Colon (tissue), 2 donors: ENCODE measurements around the gene TSC22D2.

Source experiments
- FAIRE-seq: peaks from 2 replicates; lab custom pipeline; 2012; peaks lifted over from hg19 to GRCh38; lab: Jason Lieb, UNC
- donor health status: control.
- donor health status: control.

The TSC22D2 gene

GRCh38 chr3:150412561-150413231, 4.6 kb downstream of the TSC22D2 start:
- FAIRE-seq: no peak

GRCh38 chr3:150414258-150414657, 6.2 kb downstream of the TSC22D2 start:
- FAIRE-seq: no peak

GRCh38 chr3:150414959-150415358, 6.9 kb downstream of the TSC22D2 start:
- FAIRE-seq: no peak

GRCh38 chr3:150419076-150419868, 11.2 kb downstream of the TSC22D2 start:
- no peak for FAIRE-seq

- no peak for FAIRE-seq
Observed at GRCh38 chr3:150419959-150420358, 11.9 kb downstream of the TSC22D2 start.

GRCh38 chr3:150421256-150421655, 13.2 kb downstream of the TSC22D2 start:
- no peak for FAIRE-seq

- no peak for FAIRE-seq
Observed at GRCh38 chr3:150421799-150422548, 13.9 kb downstream of the TSC22D2 start.

- no peak for FAIRE-seq
Observed at GRCh38 chr3:150422907-150423306, 14.8 kb downstream of the TSC22D2 start.

- FAIRE-seq: no peak
Observed at GRCh38 chr3:150423761-150424160, 15.7 kb downstream of the TSC22D2 start.

- no peak for FAIRE-seq
Observed at GRCh38 chr3:150426292-150426691, 18.2 kb downstream of the TSC22D2 start.

DNA sequence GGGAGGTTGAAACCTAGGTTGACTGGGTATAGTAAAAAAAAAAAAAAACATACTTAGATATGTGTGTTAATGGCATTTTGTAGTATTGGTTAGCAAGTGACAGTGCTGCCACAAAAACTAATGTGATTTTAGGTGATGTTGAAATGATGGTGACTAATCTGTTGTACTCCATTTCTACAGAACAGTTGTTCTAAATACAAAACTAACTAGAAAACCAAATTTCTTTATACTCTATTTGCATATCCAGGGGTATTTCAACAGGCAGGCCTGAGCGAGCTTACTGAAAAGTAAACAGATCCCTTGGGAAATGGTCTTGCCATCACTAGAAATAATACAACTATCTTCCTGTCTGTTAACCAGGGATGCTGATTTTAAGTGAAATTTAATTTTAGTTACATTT, 20.5 kb downstream of the TSC22D2 start:
- no peak for FAIRE-seq

- no peak for FAIRE-seq
Observed at GRCh38 chr3:150429767-150430671, 21.9 kb downstream of the TSC22D2 start.

- no peak for FAIRE-seq
Observed at GRCh38 chr3:150433347-150433746, 25.2 kb downstream of the TSC22D2 start.

DNA sequence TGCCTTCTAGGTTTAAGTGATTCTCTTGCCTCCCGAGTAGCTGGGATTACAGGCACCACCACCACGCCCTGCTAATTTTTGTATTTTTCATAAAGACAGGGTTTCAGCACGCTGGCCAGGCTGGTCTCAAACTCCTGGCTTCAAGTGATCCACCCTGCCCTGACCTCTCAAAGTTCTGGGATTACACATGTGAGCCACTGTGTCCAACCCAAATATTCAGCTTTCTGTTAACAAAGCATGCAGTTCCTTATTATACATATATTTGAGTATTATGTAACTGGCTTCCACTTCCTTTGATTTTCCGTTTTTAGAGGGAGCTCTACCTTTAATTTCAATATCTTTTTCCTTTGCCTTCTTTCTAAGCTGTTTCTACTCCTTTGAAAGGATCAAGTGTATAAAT, 26.1 kb downstream of the TSC22D2 start:
- no peak for FAIRE-seq

GRCh38 chr3:150436161-150436560, 28.1 kb downstream of the TSC22D2 start:
- FAIRE-seq: no peak

DNA sequence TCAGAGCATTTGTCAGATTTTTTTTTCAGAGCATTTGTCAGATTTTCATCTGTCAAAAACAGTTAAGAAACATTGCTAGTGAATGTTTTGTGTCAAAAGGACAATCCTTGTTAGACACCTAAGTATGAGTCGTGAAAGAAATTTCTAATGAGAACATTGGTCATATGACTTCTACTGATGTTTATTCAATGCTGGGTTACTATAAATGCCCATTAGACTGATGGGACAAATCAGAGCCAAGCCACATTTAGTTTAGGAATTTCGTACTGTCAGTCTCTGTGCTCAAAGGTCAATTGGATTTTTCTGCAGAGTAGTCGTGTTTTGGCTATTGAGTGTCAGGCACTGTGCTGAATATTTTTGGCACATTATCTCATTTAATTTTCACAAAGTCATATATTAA, 31.6 kb downstream of the TSC22D2 start:
- no peak for FAIRE-seq

- no peak for FAIRE-seq
Observed at GRCh38 chr3:150443331-150443741, 35.2 kb downstream of the TSC22D2 start.

GRCh38 chr3:150444371-150444770, 36.3 kb downstream of the TSC22D2 start:
- FAIRE-seq: no peak

- FAIRE-seq: no peak
Observed at GRCh38 chr3:150446470-150446977, 38.4 kb downstream of the TSC22D2 start.

DNA sequence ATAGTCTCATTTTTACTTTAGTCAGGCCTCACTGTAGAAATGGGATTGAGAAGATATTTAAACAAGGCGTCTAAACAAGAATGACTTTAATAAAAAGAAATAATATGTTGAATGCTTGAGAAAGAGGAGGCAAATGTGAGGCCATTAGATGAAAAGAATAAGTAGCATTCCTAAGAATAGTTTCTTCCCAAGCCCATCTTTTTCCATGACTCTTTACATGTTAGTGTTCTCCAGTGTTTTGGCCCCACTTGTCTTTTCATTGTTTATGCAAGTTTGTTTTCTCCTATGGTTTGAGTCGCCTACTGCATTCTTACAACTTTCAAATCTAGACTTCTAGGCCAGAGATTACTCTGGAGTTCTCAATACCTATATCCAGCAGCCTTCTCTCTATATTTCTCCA, 39.0 kb downstream of the TSC22D2 start:
- no peak for FAIRE-seq

DNA sequence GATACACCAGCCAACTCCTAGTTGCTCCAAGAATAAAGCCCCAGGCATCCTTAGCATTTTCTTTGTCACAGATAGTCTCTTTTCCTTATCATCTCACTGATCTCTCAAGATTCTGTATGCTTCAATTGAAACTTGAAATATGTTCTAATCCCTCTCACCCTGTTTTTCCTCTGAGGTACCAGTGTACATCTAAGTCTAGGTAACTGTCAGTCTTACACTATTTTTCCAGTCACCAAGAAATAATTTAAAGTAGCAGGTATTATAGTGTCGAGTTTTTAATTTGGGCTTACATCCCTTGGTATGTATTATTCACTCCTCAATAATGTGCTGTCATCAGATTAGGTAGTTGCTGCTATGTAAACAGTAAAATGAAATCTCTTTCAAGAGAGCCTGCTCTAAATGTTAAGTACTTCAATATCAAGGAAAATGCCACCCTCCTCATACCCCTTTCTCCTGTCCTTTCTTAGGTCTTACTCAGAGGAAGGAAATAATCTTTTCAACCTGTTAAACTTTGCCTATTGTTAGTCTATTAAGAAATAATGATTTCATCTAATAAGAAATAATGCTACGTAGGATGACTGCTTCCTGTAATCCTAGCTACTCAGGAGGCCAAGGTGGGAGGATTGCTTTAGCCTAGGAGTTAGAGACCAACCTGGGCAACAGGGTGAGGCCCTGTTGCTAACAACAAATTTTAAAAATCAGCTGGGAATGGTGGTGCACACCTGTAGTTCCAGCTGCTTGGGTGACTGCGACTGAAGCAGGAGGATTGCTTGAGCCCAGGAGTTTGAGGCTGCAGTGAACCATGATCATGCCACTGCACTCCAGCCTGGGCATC, 39.8 kb downstream of the TSC22D2 start:
- FAIRE-seq: no peak
